HG02852 (cell line): ENCODE results near the gene SULT1C4.
"Not testable (repeated sequence)": the region's sequence is repeated elsewhere in the genome, so short reads cannot be mapped to it uniquely, and the experiment has no call there.

Source experiments
- ATAC-seq: cut with Tn5 transposase; IDR thresholded peaks from one replicate; pipeline ENCODE4 v1.9.1; 2021; ENCODE audit warnings: mild to moderate bottlenecking, moderate library complexity; ENCODE audit not compliant: unreplicated experiment

Gene SULT1C4

DNA sequence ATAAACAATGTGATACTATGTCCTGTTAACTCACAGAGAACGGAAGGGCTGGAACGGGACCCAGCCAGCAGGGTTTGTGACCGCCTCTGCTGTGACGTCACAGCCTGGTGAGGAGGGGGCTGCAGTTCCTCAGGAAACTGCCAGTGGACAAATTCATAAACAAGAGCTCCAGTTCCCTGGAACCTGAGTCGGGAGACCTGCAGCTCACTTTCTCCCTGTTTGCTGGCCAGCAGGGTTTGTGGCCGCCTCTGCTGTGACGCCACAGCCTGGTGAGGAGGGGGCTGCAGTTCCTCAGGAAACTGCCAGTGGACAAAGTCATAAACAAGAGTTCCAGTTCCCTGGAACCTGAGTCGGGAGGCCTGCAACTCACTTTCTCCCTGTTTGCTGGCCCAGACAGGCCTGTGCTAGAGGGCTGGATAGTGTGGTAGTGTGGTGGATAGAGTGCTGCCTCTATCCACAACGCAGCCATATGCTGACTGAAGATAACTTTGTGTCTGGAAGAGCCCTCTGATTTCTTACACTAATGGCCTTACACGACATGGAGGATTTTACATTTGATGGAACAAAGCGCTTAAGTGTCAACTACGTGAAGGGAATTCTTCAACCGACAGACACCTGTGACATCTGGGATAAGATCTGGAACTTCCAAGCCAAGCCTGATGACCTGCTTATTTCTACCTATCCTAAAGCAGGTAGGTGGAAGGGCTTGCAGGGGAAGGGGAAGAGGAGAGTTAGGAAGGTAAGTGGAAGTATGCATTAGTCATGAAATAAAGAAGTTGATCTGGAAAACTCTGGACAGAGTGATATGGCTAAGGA lies at the start of gene SULT1C4:
TSS of gene SULT1C4 (plus strand) at position 140 of the 816 bp plus-strand sequence. CDS start at position 524, 384 bp downstream.
- no peak for ATAC-seq

DNA sequence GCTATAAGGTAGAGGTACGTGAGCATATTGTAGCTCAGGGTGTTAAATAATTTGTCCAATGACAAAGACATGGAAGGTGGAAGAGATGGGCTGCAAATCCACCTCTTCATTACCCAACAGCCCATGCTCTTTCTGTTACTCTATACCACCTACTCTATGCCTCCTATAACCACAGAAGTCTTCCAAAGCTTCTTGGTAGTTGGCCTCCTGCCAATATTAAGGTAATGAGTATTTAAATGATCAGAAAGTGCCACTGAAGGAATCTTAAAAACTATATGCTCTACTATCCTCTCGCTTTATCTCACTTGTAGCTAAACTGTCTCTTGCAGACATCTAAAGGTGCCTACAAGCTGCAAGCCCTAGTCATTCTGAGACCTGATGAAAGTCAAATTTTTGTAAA lies 48.0 kb upstream of the SULT1C4 start:
- ATAC-seq: no peak

DNA sequence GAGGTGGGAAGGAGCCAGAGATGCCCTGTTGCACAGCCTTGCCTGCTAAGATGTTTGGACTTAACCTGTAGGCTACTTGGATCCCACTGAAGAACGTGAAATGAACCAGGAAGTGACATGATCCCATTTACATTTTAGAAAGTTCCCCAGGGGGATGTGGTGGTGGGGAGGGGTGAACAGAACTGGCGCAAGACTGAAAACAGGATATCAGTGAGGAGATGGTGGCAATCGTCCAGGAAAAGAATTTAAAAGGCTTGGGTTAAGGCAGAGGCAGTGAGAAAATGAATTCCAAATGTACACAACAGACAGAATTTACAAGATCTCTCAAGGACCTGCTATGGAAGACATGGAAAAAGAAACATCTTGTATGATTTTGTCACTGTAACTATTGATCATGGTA lies 46.8 kb upstream of the SULT1C4 start:
- no peak for ATAC-seq

DNA sequence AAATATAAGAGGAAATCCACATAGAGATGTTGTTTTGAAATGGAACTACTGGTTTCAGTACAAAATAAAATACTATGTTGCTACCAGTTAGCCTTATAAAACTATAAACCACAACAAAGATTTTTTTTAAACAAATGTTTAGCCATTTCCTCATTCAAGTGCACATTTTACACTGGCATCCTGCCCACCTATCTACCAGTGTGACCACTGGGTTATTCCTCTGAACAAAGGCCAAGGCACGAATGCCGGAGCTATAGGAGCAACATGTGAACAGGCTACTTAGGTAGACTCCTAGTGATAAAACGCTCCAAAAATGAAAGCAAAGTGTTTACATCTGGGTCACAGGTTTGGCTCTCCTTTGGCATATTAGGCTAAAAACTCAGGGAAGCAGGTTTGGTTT lies 31.8 kb upstream of the SULT1C4 start:
- no peak for ATAC-seq

DNA sequence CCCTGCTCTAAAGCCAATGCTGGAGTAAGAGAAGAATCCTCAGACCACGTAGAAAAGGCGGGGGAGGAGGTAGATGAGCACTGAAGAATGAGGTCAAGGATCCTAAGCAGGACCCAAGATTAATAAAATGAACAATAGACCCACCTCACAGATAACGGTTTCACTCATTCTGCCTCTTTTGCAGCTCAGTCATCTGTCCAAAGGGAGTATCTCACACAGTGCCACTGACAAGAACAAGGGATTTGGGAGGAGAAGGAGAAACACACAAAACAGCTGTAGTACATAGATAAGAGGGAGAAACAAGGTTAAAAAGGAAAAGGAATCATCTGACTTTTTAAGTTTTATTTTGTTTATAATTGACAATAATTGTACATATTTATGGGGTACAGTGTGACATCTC lies 30.9 kb upstream of the SULT1C4 start:
- ATAC-seq: no peak

DNA sequence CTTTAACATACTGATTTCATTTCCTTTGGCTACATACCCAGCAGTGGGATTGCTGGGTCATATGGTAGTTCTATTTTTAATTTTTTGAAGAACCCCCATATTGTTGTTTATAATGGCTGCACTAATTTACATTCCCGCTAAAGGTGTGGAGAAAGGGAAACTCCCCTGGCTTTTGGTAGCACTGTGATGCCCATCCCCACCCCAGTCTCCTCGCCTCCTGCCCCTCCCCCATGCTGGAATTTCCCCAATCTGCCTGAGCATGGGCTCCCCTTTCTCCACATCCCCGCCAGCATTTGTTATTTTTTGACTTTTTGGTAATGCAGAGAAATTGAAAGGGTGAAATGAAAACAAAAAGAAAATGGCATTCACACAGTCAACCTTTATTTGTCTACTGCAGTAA lies 30.0 kb upstream of the SULT1C4 start:
- ATAC-seq: no peak

DNA sequence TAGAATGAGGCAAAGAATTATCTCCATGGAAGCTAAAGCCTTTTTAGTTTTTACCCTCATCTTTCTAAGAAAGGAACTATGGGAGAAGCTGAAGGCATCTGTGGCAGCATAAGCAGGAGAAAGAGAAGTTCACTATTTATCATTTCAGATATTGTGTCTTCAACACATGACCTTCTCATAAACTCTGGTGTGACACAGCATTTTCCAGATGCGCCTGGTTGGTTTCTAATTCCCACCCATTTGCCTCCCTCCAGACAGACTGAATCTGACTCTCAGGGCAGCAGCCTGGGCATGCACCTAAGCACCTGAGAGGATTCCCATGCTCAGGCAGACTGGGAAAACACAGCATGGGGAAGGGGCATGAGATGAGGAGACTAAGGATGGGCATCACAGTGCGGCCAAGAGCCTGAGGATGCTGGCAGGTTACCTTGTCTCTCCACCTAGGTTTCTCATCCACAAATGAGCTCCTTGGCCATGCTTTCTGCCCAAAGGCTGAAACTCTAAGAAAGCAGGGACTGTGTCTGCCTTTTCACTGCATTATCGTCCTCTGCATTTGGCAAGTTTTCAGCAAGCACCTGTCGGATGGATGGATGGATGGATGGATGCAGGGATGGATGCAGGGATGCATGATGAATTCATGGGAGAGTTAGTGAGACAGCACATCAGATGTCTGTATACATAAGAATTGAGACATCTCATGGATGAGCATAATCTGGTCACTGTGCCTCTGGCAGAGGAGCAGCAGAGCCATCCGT lies 28.8 kb upstream of the SULT1C4 start:
- ATAC-seq: no peak

DNA sequence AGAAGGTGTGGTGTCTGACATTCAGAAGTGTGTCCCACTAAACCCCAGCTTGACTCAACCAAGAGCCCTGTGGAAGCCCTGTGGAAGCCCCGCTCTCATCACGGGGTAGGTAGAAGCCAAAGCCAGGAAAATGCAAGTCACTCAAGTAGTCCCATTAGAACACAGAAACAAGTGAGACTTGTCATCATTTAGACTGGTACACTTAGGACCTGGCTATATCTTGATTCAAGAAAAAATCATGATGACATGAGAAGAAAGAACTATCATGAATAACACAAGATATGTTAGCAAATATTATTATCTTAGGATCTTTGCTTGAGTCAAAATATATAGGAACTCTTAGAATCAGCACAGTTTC lies 28.2 kb upstream of the SULT1C4 start:
- ATAC-seq: no peak

DNA sequence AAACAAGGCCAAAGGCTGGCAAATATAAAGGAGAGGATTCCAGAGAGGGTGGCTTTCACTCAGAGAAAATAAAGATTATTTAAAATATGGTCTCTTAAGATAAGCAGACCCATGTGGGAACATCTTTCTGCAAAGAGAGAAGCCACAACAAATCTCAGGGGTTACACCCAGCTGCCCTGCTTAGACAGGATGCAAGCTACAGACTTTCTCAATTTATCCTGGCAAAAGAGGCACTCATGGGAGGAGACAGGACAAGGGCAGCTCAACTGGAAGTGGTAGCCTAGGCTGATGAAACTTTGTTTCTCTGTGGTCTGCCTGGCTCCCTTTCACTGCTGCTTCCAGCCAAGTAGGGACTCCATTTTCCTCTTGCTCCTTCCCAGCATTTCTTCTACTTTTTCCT lies 25.9 kb upstream of the SULT1C4 start:
- no peak for ATAC-seq

DNA sequence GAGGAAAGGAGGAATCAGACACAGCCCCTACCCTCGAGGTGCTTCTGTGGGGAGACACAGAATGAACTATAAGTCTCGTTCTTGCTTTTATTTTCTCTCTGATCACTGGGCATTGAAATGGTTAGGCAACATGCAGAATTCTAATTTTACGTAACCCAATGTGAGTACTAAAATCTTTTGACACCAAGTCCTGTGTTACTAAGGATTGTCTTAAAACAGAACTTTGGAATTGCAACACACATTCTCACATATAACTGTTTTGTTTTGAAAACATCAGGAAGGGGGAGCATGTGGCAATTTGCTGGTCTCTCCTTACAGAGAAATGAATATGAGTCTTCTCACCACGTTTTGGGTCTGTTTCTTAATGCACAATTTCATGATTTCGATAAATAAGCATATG lies 23.6 kb upstream of the SULT1C4 start:
- ATAC-seq: no peak

DNA sequence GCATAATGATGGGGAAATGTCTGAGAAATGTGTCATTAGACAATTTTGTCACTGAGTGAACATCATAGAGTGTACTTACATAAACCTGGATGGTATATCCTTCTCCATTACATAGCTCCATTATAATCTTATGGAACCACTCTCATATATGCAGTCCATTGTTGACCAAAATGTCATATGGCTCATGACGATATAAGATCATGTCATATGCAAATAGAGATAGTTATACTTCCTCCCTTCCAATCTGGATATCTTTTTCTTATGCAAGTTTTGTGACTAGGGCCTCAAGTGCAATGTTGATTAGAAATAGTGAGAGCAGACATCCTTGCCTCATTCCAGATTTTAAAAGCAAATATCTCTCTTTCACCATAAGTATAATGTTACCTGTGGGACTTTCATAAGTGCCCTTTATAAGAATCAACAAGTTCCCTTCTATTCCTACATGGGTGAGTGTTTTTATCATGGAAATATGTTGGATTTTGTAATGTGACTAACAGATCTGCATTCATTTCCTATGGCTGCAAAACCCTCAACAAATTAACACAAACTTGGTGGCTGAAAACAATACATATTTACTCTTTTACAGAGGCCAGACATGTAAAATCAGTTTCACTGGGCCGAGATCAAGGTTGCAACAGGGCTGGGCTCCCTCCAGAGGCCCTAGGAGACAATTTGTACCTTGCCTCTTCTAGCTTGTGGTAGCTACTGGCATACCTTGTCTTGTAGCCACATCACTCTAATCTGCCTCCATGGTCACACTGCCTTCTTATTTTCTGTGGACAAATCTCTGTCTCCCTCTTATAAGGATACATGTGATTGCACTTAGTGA lies 21.6 kb upstream of the SULT1C4 start:
- ATAC-seq: no peak

DNA sequence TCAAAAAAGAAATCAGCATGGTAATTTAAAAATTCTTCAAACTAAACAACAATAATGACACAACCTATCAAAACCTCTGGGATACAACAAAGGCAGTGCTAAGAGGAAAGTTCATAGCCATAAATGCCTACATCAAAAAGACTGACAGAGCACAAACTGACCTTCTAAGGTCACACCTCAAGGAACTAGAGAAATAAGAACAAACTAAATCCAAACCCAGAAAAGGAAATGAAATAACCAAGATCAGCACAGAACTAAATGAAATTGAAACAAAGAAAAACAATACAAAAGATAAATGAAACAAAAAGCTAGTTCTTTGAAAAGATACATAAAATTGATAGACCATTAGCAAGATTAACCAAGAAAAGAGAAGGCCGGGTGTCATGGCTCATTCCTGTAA lies 18.4 kb upstream of the SULT1C4 start:
- not testable (repeated sequence) for ATAC-seq

DNA sequence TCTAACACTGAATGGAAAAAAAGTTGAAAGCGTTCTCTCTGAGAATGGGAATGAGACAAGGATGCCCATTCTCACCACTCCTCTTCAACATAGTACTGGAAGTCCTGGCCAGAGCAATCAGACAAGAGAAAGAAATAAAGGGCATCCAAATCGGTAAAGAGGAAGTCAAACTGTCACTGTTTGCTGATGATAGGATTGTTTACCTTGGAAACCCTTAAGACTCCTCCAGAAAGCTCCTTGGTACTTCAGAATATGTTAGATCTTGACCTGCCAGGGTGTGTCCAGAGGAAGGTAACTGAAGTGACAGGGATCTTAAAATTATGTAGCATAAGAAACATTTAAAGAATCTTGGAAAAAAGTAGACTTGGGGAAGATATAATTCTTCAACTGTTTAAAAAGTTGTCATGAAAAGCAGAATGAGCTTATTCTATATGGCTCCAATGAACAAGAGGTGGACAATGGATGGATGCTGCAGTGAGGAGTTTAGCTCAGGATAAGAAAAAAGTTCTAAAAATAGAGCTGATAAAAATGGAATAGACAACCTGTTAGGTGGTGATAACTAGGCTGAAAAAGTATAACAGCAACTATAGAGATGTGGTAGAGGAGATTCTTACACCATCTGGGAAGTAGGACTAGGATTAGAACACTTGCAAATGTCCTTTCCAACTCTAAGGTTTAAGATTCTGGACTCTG lies 16.8 kb upstream of the SULT1C4 start:
- no peak for ATAC-seq

DNA sequence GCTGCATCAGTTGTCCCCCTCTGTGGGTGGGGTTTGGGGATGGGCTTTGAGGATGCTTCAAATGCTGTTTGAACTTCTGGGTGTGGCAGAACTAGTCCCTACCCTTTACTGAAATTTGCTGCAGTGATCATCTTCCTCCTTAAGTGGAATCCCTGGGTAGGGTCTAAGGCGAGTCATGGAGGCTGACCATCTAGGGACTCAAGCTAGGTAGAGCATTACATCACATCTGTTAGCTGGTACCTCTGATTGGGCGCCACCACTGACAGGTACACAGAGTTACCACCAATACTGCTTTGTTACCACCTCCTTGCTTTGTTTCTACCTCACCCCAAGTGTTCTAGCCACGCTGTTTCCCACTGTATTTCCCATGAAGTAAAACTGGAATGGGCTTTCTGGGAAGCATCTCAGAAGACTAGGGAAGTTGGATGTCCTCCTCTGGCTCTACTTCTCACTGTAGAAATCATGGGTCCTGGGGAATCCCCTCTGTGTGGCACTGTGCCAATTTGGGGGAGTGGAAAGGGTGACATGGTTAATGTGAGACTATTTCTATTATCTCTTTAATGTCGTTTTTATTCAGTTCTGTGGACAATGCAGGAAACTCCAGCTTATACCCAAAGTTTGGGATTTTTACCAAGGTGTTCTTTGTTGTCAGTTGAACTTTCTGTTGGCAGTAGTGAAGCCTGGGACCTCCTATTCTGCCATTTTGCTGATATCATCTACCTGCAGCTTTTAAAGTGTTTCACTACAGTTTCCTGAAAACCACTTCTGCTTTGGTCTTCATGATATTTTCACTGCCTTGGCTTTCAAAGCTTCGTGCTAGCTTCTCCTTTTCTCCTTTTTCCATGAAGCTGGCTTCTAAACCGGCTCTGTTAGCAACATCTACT lies 14.5 kb upstream of the SULT1C4 start:
- peak; percentile 52 for ATAC-seq

DNA sequence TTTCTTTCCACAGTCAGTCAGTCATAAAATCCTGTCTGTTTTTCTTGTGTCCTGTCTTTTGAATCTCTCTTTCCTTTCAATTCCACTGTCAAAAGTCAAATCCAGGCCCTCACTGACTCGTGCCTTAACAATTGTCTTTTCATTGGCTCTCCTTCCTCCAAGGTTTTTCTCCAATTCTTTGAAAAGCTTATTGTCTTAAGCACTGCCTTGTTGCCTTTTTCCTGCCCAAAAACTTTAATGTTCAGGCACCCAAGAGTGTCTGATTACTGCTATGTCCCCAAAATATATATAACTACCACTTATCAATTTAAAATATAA lies 13.9 kb upstream of the SULT1C4 start:
- no peak for ATAC-seq

DNA sequence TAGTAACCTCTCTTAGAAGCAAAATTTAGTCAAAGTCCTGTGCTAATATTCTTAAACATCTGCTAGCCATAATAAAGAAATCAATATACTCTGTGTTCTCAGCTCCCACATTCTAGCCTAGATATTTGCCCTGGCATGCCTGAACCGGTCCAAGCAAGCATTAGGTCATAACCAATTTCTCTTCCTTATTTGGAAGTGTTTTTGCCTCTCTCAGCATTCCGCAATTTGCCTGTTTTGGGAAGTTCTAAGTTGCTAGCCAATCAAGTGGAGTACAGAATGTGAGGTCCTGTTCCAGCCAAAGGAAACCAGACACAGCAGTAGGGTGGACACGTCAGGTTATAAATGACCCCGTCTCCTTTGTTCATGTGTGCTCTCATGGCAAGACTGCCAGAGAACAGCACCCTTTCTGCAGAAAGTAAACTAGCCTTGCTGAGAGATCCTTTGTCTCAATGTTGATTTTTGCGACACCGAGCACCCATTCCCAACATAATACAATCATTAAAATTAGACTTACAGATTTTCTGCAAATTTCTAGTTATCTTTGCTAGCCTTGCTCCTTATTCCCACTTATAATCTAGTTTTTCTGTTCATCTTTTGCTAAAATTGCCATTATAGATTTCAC lies 13.0 kb upstream of the SULT1C4 start:
- no peak for ATAC-seq

DNA sequence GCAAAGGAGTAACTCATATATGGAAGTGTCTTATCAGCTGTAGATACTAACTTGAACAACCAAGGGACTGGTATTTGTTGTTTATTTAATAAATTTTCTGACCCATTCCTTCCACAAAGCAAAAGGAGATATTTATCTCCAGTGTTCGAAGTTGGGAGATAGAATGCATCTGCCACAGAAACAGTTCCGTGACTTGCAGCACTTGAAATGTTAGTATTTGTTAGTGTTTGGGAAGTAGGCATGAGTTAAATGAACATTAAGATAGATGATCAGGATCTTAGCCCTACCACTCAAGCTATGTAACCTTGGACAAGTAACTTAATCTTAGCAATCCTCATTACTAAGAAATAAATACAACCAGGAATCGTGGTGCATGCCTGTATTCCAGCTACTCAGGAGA lies 12.1 kb upstream of the SULT1C4 start:
- ATAC-seq: no peak

DNA sequence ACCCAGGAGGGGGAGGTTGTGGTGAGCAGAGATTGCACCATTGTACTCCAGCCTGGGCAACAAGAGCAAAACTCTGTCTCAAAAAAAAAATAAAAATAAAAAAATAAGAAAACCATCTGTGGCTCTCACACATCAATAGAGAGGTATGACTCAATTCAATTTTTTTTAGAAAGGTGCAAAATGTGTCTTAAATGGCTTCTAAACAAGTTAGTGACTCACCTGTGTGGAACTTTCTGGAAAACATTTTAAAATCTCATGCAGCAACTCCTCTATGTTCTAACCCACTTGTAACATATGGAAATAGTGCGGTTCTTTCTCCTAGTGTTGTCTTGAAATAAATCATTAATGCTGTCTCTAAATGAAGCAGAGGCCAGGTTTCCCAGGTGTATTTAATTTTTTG lies 10.7 kb upstream of the SULT1C4 start:
- no peak for ATAC-seq

DNA sequence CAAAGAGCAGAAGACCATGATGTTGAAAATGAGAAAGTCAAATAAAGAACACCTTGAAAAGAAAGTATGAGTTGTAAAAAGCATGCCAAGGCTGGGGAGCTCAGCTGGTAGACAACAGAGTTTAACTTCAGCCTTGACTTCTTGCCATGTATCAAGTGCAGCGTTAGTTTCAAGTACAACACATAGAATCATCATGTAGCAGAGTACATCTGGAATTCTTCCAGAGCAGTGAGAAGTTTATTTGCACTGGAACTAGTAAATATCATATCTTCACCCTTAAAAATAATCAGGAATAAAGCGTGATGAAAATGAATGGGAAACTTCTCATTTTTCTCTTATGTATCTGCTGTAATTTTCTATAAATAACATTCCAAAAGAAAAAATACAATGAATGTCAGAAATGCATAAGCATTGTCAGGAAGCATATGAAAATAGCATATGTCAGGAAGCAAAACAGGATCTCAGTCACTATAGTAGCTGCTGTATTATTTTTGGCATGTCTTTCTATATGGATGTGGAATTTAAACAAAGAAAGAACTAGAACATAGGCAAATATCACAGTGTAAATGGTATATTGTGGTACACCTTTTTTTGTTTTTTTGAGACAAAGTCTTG lies 10.1 kb upstream of the SULT1C4 start:
- ATAC-seq: no peak
